ENCODE data around the gene RNF144A.

RNF144A gene

GRCh38 chr2:6943971-6944370, 26.8 kb downstream of the RNF144A start:
- DNase-seq (ENCODE audit: low read depth, low spot score), result no peak
- TF ChIP-seq SUZ12 (IDR thresholded peaks at IDR 0.05; ENCODE audit: extremely low read depth, insufficient read depth, insufficient read length) (no peak), ZNF274 (IDR thresholded peaks at IDR 0.05; ENCODE audit: low read depth, low read length) (no peak), YY1 (IDR thresholded peaks at IDR 0.05; ENCODE audit: insufficient read depth, insufficient read length) (no peak)
- H3K36me3 ChIP-seq (ENCODE audit: insufficient read depth, insufficient read length, low read length), result peaks cover 16% of the 10 kb centered on the region
- no peaks in the 10 kb centered on the region for H3K4me1 ChIP-seq (ENCODE audit: insufficient read depth, insufficient read length)
- no peak overlapping the region for H3K9ac ChIP-seq (ENCODE audit: insufficient read length, low read depth)
- no peaks in the 10 kb centered on the region for H3K9me3 ChIP-seq (ENCODE audit: insufficient read depth, low read length)
- no peaks in the 10 kb centered on the region for H3K27me3 ChIP-seq (ENCODE audit: insufficient read depth, insufficient read length)
- H3K4me3 ChIP-seq (ENCODE audit: insufficient read length, low read depth), result no peak overlapping the region

GRCh38 chr2:6944555-6944954, 27.3 kb downstream of the RNF144A start:
- no peak for DNase-seq (ENCODE audit: low read depth, low spot score)
- Histone ChIP-seq H3K9ac (ENCODE audit: insufficient read length, low read depth) (no peak overlapping the region), H3K9me3 (ENCODE audit: insufficient read depth, low read length) (no peaks in the 10 kb centered on the region), H3K36me3 (ENCODE audit: insufficient read depth, insufficient read length, low read length) (peaks cover 16% of the 10 kb centered on the region), H3K4me1 (ENCODE audit: insufficient read depth, insufficient read length) (no peaks in the 10 kb centered on the region), H3K27me3 (ENCODE audit: insufficient read depth, insufficient read length) (no peaks in the 10 kb centered on the region), H3K4me3 (ENCODE audit: insufficient read length, low read depth) (no peak overlapping the region)
- TF ChIP-seq ZNF274 (IDR thresholded peaks at IDR 0.05; ENCODE audit: low read depth, low read length), result no peak
- no peak for TF ChIP-seq SUZ12 (IDR thresholded peaks at IDR 0.05; ENCODE audit: extremely low read depth, insufficient read depth, insufficient read length)
- no peak for TF ChIP-seq YY1 (IDR thresholded peaks at IDR 0.05; ENCODE audit: insufficient read depth, insufficient read length)

- no peaks in the 10 kb centered on the region for H3K9me3 ChIP-seq (ENCODE audit: insufficient read depth, low read length)
- H3K4me1 ChIP-seq (ENCODE audit: insufficient read depth, insufficient read length), result no peaks in the 10 kb centered on the region
- TF ChIP-seq SUZ12 (IDR thresholded peaks at IDR 0.05; ENCODE audit: extremely low read depth, insufficient read depth, insufficient read length), result no peak
- no peak for TF ChIP-seq YY1 (IDR thresholded peaks at IDR 0.05; ENCODE audit: insufficient read depth, insufficient read length)
- TF ChIP-seq ZNF274 (IDR thresholded peaks at IDR 0.05; ENCODE audit: low read depth, low read length), result no peak
- H3K36me3 ChIP-seq (ENCODE audit: insufficient read depth, insufficient read length, low read length), result peaks cover 16% of the 10 kb centered on the region
- H3K9ac ChIP-seq (ENCODE audit: insufficient read length, low read depth), result no peak overlapping the region
- H3K27me3 ChIP-seq (ENCODE audit: insufficient read depth, insufficient read length), result no peaks in the 10 kb centered on the region
- DNase-seq (ENCODE audit: low read depth, low spot score), result no peak
- H3K4me3 ChIP-seq (ENCODE audit: insufficient read length, low read depth), result no peak overlapping the region
These were observed 28.0 kb downstream of the RNF144A start for GRCh38 chr2:6945087-6945813.

- no peak overlapping the region for H3K9ac ChIP-seq (ENCODE audit: insufficient read length, low read depth)
- no peak for DNase-seq (ENCODE audit: low read depth, low spot score)
- no peak for TF ChIP-seq YY1 (IDR thresholded peaks at IDR 0.05; ENCODE audit: insufficient read depth, insufficient read length)
- TF ChIP-seq ZNF274 (IDR thresholded peaks at IDR 0.05; ENCODE audit: low read depth, low read length), result no peak
- no peak for TF ChIP-seq SUZ12 (IDR thresholded peaks at IDR 0.05; ENCODE audit: extremely low read depth, insufficient read depth, insufficient read length)
- peaks cover 16% of the 10 kb centered on the region for H3K36me3 ChIP-seq (ENCODE audit: insufficient read depth, insufficient read length, low read length)
- H3K4me1 ChIP-seq (ENCODE audit: insufficient read depth, insufficient read length), result no peaks in the 10 kb centered on the region
- no peaks in the 10 kb centered on the region for H3K9me3 ChIP-seq (ENCODE audit: insufficient read depth, low read length)
- H3K27me3 ChIP-seq (ENCODE audit: insufficient read depth, insufficient read length), result no peaks in the 10 kb centered on the region
- no peak overlapping the region for H3K4me3 ChIP-seq (ENCODE audit: insufficient read length, low read depth)
These were observed 28.6 kb downstream of the RNF144A start for GRCh38 chr2:6945821-6946220.

- DNase-seq (ENCODE audit: low read depth, low spot score), result no peak
- Histone ChIP-seq H3K27me3 (ENCODE audit: insufficient read depth, insufficient read length) (no peaks in the 10 kb centered on the region), H3K9ac (ENCODE audit: insufficient read length, low read depth) (no peak overlapping the region), H3K36me3 (ENCODE audit: insufficient read depth, insufficient read length, low read length) (peaks cover 14% of the 10 kb centered on the region), H3K4me3 (ENCODE audit: insufficient read length, low read depth) (no peak overlapping the region), H3K9me3 (ENCODE audit: insufficient read depth, low read length) (no peaks in the 10 kb centered on the region), H3K4me1 (ENCODE audit: insufficient read depth, insufficient read length) (no peaks in the 10 kb centered on the region)
- TF ChIP-seq ZNF274 (IDR thresholded peaks at IDR 0.05; ENCODE audit: low read depth, low read length) (no peak), YY1 (IDR thresholded peaks at IDR 0.05; ENCODE audit: insufficient read depth, insufficient read length) (no peak), SUZ12 (IDR thresholded peaks at IDR 0.05; ENCODE audit: extremely low read depth, insufficient read depth, insufficient read length) (no peak)
These were observed 29.5 kb downstream of the RNF144A start for GRCh38 chr2:6946722-6947121.

GRCh38 chr2:6947929-6948676, 30.9 kb downstream of the RNF144A start:
- no peak overlapping the region for H3K4me3 ChIP-seq (ENCODE audit: insufficient read length, low read depth)
- H3K9ac ChIP-seq (ENCODE audit: insufficient read length, low read depth), result no peak overlapping the region
- H3K4me1 ChIP-seq (ENCODE audit: insufficient read depth, insufficient read length), result no peaks in the 10 kb centered on the region
- TF ChIP-seq ZNF274 (IDR thresholded peaks at IDR 0.05; ENCODE audit: low read depth, low read length) (no peak), YY1 (IDR thresholded peaks at IDR 0.05; ENCODE audit: insufficient read depth, insufficient read length) (no peak), SUZ12 (IDR thresholded peaks at IDR 0.05; ENCODE audit: extremely low read depth, insufficient read depth, insufficient read length) (no peak)
- DNase-seq (ENCODE audit: low read depth, low spot score), result no peak
- H3K36me3 ChIP-seq (ENCODE audit: insufficient read depth, insufficient read length, low read length), result peaks cover 12% of the 10 kb centered on the region
- H3K27me3 ChIP-seq (ENCODE audit: insufficient read depth, insufficient read length), result no peaks in the 10 kb centered on the region
- H3K9me3 ChIP-seq (ENCODE audit: insufficient read depth, low read length), result no peaks in the 10 kb centered on the region

- no peaks in the 10 kb centered on the region for H3K9me3 ChIP-seq (ENCODE audit: insufficient read depth, low read length)
- TF ChIP-seq ZNF274 (IDR thresholded peaks at IDR 0.05; ENCODE audit: low read depth, low read length), result no peak
- TF ChIP-seq SUZ12 (IDR thresholded peaks at IDR 0.05; ENCODE audit: extremely low read depth, insufficient read depth, insufficient read length), result no peak
- no peak for TF ChIP-seq YY1 (IDR thresholded peaks at IDR 0.05; ENCODE audit: insufficient read depth, insufficient read length)
- peaks cover 8% of the 10 kb centered on the region for H3K36me3 ChIP-seq (ENCODE audit: insufficient read depth, insufficient read length, low read length)
- no peak overlapping the region for H3K9ac ChIP-seq (ENCODE audit: insufficient read length, low read depth)
- H3K4me3 ChIP-seq (ENCODE audit: insufficient read length, low read depth), result no peak overlapping the region
- no peak for DNase-seq (ENCODE audit: low read depth, low spot score)
- no peaks in the 10 kb centered on the region for H3K4me1 ChIP-seq (ENCODE audit: insufficient read depth, insufficient read length)
- no peaks in the 10 kb centered on the region for H3K27me3 ChIP-seq (ENCODE audit: insufficient read depth, insufficient read length)
These were observed 31.6 kb downstream of the RNF144A start for GRCh38 chr2:6948677-6949351.

Data from NT2/D1 (cell line).